ENCODE data around the gene CRTAP. TPM values are rescaled to one million over a fixed set of nuclear protein-coding genes. Genes with fewer than 3 reads are reported as not detected.

Gene CRTAP
- total RNA-seq, 4 donors from 2014 or later: 234 to 469 (median 380) TPM

- no peak for TF ChIP-seq CTCF (IDR thresholded peaks at IDR 0.05; ENCODE audit: low read depth)
Measured at GRCh38 chr3:33117461-33117860, 3.6 kb downstream of the CRTAP start.

DNA sequence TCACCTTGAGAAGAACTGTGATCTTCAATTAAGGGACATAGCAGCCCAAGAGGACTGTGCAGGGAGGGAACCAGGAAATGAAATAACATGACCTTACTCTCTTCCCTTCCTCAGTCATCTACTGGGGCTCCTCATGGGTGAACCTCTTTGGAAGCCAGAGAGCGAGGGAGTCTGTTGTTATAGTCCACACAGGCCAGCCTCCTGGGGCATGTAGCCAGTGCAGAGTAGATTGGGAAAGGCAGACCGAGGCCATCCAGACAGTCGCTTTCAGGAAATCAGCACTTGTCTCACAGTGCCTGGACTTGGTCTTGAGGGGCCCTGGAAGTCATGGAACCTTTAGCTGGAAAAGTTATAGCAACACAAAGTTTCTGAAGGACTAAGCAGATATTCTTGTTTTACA lies 6.1 kb downstream of the CRTAP start:
- no peak for TF ChIP-seq CTCF (IDR thresholded peaks at IDR 0.05; ENCODE audit: low read depth)

DNA sequence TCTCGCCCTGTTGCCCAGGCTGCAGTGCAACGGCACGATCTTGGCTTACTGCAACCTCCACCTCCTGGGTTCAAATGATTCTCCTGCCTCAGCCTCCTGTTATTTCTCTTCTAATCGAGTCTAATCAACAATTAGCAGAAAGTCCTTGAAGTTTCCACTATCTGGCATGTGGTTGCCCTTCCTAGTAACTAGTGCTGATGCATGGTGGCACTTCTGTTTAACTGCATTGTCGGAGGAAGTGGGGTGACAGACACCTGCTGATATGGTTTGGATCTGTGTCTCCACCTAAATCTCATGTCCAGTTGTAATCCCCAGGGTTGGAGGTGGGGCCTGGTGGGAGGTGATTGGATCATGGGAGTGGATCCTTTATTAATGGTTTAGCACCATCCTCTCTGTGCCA lies 9.2 kb downstream of the CRTAP start:
- TF ChIP-seq CTCF (IDR thresholded peaks at IDR 0.05; ENCODE audit: low read depth): no peak

DNA sequence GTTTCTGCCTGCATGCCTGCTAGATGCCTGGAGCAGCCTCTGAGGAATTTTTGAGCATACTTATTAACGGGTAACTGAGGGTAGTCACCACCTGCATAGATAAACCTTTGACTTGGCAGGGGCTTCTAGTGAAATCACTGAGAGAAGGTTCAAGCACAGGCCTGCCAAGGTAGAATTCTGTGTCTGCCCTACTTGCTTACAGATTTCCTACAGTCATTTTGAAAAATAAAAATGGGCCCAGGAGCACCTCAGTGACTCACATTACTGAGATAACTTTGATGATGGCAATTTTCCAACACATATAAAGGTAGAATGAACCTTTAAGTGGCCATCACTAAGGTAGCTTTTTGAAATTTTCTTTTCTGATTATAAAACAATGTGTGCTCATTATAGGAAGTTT lies 10.8 kb downstream of the CRTAP start:
- no peak for TF ChIP-seq CTCF (IDR thresholded peaks at IDR 0.05; ENCODE audit: low read depth)

- no peak for TF ChIP-seq CTCF (IDR thresholded peaks at IDR 0.05; ENCODE audit: low read depth)
Measured at GRCh38 chr3:33125840-33126239, 12.0 kb downstream of the CRTAP start.

DNA sequence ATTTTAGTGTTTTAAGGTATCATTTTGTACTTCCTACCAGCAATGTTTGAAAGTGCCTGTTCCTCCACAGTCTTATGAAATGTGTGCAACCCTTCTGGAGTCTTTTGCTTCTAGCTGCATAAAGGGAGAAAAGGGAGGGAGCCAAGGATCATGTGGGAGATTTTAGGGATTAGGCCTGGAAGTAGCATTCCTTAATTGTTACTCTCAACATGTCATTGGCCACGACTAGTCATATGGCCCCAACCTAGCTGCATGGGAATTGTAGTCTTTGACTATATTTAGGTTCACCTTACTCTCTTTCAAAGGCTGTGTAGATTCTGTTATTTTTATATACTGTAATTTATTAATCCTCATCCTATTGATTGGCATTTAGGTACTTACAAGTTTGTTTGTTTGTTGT lies 14.9 kb downstream of the CRTAP start:
- no peak for TF ChIP-seq CTCF (IDR thresholded peaks at IDR 0.05; ENCODE audit: low read depth)

- TF ChIP-seq CTCF (IDR thresholded peaks at IDR 0.05; ENCODE audit: low read depth): no peak
Measured at GRCh38 chr3:33130144-33130543, 16.3 kb downstream of the CRTAP start.
